Lung (tissue), 16 donors: ENCODE measurements around the gene TEX22. TPM values are rescaled to one million over a fixed set of nuclear protein-coding genes. Genes with fewer than 3 reads are reported as not detected.
A peak's percentile ranks its signal among the peaks of the same experiment; 100 is the strongest.

Experiments used
- ATAC-seq: fragments of 200-7000 bp; cut with Tn5 transposase; one replicate; pipeline ENCODE4 v1.9.1; 2020; ENCODE audit warnings: moderate number of reproducible peaks; ENCODE audit not compliant: insufficient read depth, low FRiP score
- DNase-seq, 3 donors: peaks; one replicate each; pipeline ENCODE4 v3.0.0-alpha.2; 2013 to 2017
- H3K27ac ChIP-seq, 2 donors: one replicate each; pipeline ENCODE4 v1.5.1; 2013; ENCODE audit warnings: mild to moderate bottlenecking in 2 of 2, moderate library complexity in 2 of 2, control low read depth in 1 of 2, inconsistent platforms in 1 of 2, low read depth in 1 of 2, low read length in 1 of 2
- H3K27me3 ChIP-seq, 3 donors: one replicate each; pipeline ENCODE4 v1.5.1; 2013; ENCODE audit warnings: low read length in 2 of 3; ENCODE audit not compliant: control insufficient read depth in 3 of 3, insufficient read depth in 3 of 3
- H3K36me3 ChIP-seq, 4 donors: one replicate each; pipeline ENCODE4 v1.5.1; 2013; ENCODE audit warnings: low read length in 4 of 4, mild to moderate bottlenecking in 1 of 4, moderate library complexity in 1 of 4; ENCODE audit not compliant: control insufficient read depth in 4 of 4, insufficient read depth in 4 of 4
- H3K4me1 ChIP-seq, 5 donors: one replicate each; pipeline ENCODE4 v1.5.1; 2013; ENCODE audit warnings: low read length in 5 of 5, mild to moderate bottlenecking in 2 of 5, moderate library complexity in 1 of 5; ENCODE audit not compliant: control insufficient read depth in 5 of 5, insufficient read depth in 5 of 5
- H3K4me3 ChIP-seq: one replicate; pipeline ENCODE4 v1.5.1; 2013; ENCODE audit warnings: mild to moderate bottlenecking, control low read depth, moderate library complexity
- H3K9ac ChIP-seq, 2 donors: one replicate each; pipeline ENCODE4 v1.5.1; 2013; ENCODE audit warnings: low read length in 2 of 2, control low read depth in 1 of 2; ENCODE audit not compliant: insufficient read depth in 1 of 2
- H3K9me3 ChIP-seq, 4 donors: one replicate each; pipeline ENCODE4 v1.5.1; 2013; ENCODE audit warnings: low read length in 3 of 4, mild to moderate bottlenecking in 1 of 4, moderate library complexity in 1 of 4; ENCODE audit not compliant: control insufficient read depth in 4 of 4, insufficient read depth in 3 of 4
- CTCF ChIP-seq: IDR thresholded peaks from 2 replicates; pipeline ENCODE4 v1.5.1; 2012; ENCODE audit warnings: mild to moderate bottlenecking; ENCODE audit errors: control extremely low read depth, extremely low read depth
- WGBS, 2 donors: extraction: QIAGEN DNeasy Blood & Tissue Kit; methylation state at CpG; one replicate each; pipeline ENCODE4 v1.1.7; 2013; 5-methylcytosine and 5-hydroxymethylcytosine counted together
- long read RNA-seq, 5 donors: transcript quantifications; one replicate each; lab custom pipeline, GENCODE V29; 2026
- polyA plus RNA-seq, 2 donors: library from polyadenylated mRNA; stranded (reverse); fragments of 200-250 nt; gene quantifications; one replicate each; pipeline ENCODE4 v1.2.1, GENCODE V29; 2013
- total RNA-seq, 2 donors: library from RNA; depleted of rRNA in 1 of 2; stranded (reverse); fragments of >200 nt in 1 of 2; gene quantifications; one replicate each; pipeline ENCODE4 v1.2.1, GENCODE V29; 2014 to 2021
- donor health status: control.
- donor health status: control.
- donor health status: Bipolar disorder and iron deficiency.
- donor health status: healthy.
- donor health status: DM: yes; HTN: yes; CAD: no.

TEX22 gene
- 1 to 10 TPM in 1 of 2 donors, under 1 TPM in 1; 0.40 to 2.1 TPM for total RNA-seq
- under 1 TPM; 0.17 to 0.18 TPM for polyA plus RNA-seq
- long read RNA-seq, donor 1, result 0 reads
- long read RNA-seq, donor 2, result 0 reads
- long read RNA-seq, donor 3, result 0 reads
- long read RNA-seq, donor 4, result 0 reads
- long read RNA-seq, donor 5, result 0 reads

- peak within 1 kb of the TSS; percentile 75 for H3K4me3 ChIP-seq
- peaks cover 0 to 7% (median 2%) of the 10 kb centered on the region in 4 donors for H3K9me3 ChIP-seq
- peak within 1 kb of the TSS in 1 of 2 donors; percentile 19 for H3K9ac ChIP-seq
- peaks cover 0 to 24% (median 7%) of the 10 kb centered on the region in 5 donors for H3K4me1 ChIP-seq
- ATAC-seq (peak; percentile 87), DNase-seq (peak; percentile 92 to 94 (median 93))
- TF ChIP-seq CTCF, result no peak
- WGBS, 2 donors, result 0 to 1% methylated on average over 55 to 77 of the region's 77 CpGs
- peaks cover 5 to 20% (median 14%) of the 10 kb centered on the region in 4 donors for H3K36me3 ChIP-seq
- no peaks in the 10 kb centered on the region for H3K27me3 ChIP-seq
- H3K27ac ChIP-seq, result peak within 1 kb of the TSS; percentile 81 to 95
These were observed at the start of gene TEX22 for GRCh38 chr14:105398044-105398725. TSS of gene TEX22 (plus strand) at chr14:105398538. CDS start at chr14:105399341, 803 bp downstream.

- TF ChIP-seq CTCF, result no peak
- Histone ChIP-seq H3K9ac (no peak overlapping the region), H3K27ac (no peak overlapping the region), H3K4me1 (peaks cover 0 to 5% (median 0%) of the 10 kb centered on the region in 5 donors), H3K27me3 (no peaks in the 10 kb centered on the region), H3K36me3 (peaks cover 0 to 22% (median 0%) of the 10 kb centered on the region in 4 donors), H3K4me3 (no peak overlapping the region), H3K9me3 (no peaks in the 10 kb centered on the region)
- ATAC-seq (no peak), DNase-seq (no peak)
- WGBS, 2 donors, result 94% methylated on average over 19 of the region's 19 CpGs
These were observed 49.2 kb upstream of the TEX22 start for GRCh38 chr14:105348945-105349699.

- no peak overlapping the region for H3K27ac ChIP-seq
- no peak overlapping the region for H3K9ac ChIP-seq
- H3K4me3 ChIP-seq, result no peak overlapping the region
- ATAC-seq (no peak), DNase-seq (no peak)
- peaks cover 0 to 5% (median 0%) of the 10 kb centered on the region in 5 donors for H3K4me1 ChIP-seq
- no peak for TF ChIP-seq CTCF
- H3K36me3 ChIP-seq, result peaks cover 0 to 28% (median 0%) of the 10 kb centered on the region in 4 donors
- no peaks in the 10 kb centered on the region for H3K27me3 ChIP-seq
- no peaks in the 10 kb centered on the region for H3K9me3 ChIP-seq
- WGBS, 2 donors, result 89 to 98% methylated on average over 10 to 11 of the region's 11 CpGs
These were observed 48.3 kb upstream of the TEX22 start for GRCh38 chr14:105349992-105350391.
